ENCODE results near the gene BLCAP. TPM values are rescaled to one million over a fixed set of nuclear protein-coding genes. Genes with fewer than 3 reads are reported as not detected.

BLCAP gene
- total RNA-seq, 1 experiment from 2014 or later = 54.3 TPM

- peaks cover 0 to 2% of the 10 kb centered on the region in 2 experiments; a peak in 1 of 4 replicates for H3K4me1 Mint-ChIP-seq
- H3K27ac Mint-ChIP-seq = no peak overlapping the region
- Histone ChIP-seq H2BK5ac (ENCODE audit: insufficient read length, low read length) (no peak overlapping the region), H3K4ac (ENCODE audit: low read depth, low read length) (no peak overlapping the region), H3K79me1 (ENCODE audit: insufficient read depth, low read depth, low read length, poor library complexity, severe bottlenecking) (no peaks in the 10 kb centered on the region), H2AFZ (ENCODE audit: low read length) (no peak overlapping the region), H3K9ac (ENCODE audit: extremely low read depth, insufficient read length, low read length) (no peak overlapping the region), H3K14ac (ENCODE audit: insufficient read depth, low read length) (no peak overlapping the region), H2BK20ac (ENCODE audit: low read depth, low read length, poor library complexity, severe bottlenecking) (no peak overlapping the region), H3K9me3 (ENCODE audit: control insufficient read depth, low read depth, low read length) (no peaks in the 10 kb centered on the region), H2BK12ac (ENCODE audit: insufficient read length, low read depth, low read length) (no peak overlapping the region), H4K5ac (ENCODE audit: insufficient read length, low read depth, low read length) (no peak overlapping the region), H4K8ac (replicated peaks; ENCODE audit: insufficient read length, low read depth, low read length) (no peak overlapping the region), H3K4me2 (ENCODE audit: insufficient read depth, insufficient read length, low read length) (no peak overlapping the region), H3K79me2 (ENCODE audit: insufficient read depth, low read length) (no peaks in the 10 kb centered on the region), H4K91ac (ENCODE audit: insufficient read length, low read depth, low read length) (no peak overlapping the region), H2BK15ac (ENCODE audit: low read depth, low read length) (no peak overlapping the region), H3K23me2 (ENCODE audit: insufficient read length, low read depth, low read length, poor library complexity, severe bottlenecking) (no peaks in the 10 kb centered on the region), H3K18ac (ENCODE audit: insufficient read length, low read depth, low read length) (no peak overlapping the region), H3K23ac (ENCODE audit: insufficient read length, low read depth, low read length) (no peak overlapping the region), H3K27me3 (ENCODE audit: insufficient read depth, low read length) (0 out of 2 replicates have a peak, but pooled peaks cover 2% of the 10 kb centered on the region), H2BK120ac (ENCODE audit: low read depth, low read length, poor library complexity, severe bottlenecking) (no peak overlapping the region), H3K27ac (ENCODE audit: insufficient read length, low read depth, low read length) (no peak overlapping the region), H2AK5ac (ENCODE audit: insufficient read length, low read length) (no peak overlapping the region), H3K56ac (ENCODE audit: insufficient read length, low read depth, low read length) (no peak overlapping the region), H4K20me1 (ENCODE audit: control insufficient read depth, insufficient read depth, insufficient read length) (no peaks in the 10 kb centered on the region), H3T11ph (ENCODE audit: low read length) (no peak overlapping the region), H3K4me1 (ENCODE audit: insufficient read depth, low read length) (peaks cover 10% of the 10 kb centered on the region; the same call in 1 of the 2 replicates)
- no peaks in the 10 kb centered on the region for H3K9me3 Mint-ChIP-seq
- no CpG with 5 or more reads among the region's 7 CpGs for WGBS (ENCODE audit: extremely low coverage, insufficient read length, low lambda C conversion rate)
- H3K36me3 Mint-ChIP-seq (ENCODE audit: insufficient read depth in 1 of 3, low read depth in 3 of 3) = no peaks in the 10 kb centered on the region
- no peaks in the 10 kb centered on the region for H3K27me3 Mint-ChIP-seq (ENCODE audit: low read depth)
- no peak overlapping the region for H3K4me3 Mint-ChIP-seq
- TF ChIP-seq CTCF (conservative IDR thresholded peaks at IDR 0.05) = peak; percentile 49; the same call in 2 of the 3 replicates
- DNase-seq = peak; percentile 63
Observed at GRCh38 chr20:37501940-37502339, 25.7 kb downstream of the BLCAP start.
